Caco-2 (cell line): Measurements from ENCODE around the gene FHAD1. TPM values are rescaled to one million over a fixed set of nuclear protein-coding genes. Genes with fewer than 3 reads are reported as not detected.

Source experiments
- BruUV-seq: library from RNA; stranded (reverse); fragments of 400-500 nt; replicated peaks from 2 replicates; lab custom pipeline; 2021; lab: Mats Ljungman, UMichigan
- CTCF ChIA-PET: fragments of 300-600 bp; sonication (Branson Sonifier 250); formaldehyde crosslinking; loops from one replicate; lab custom pipeline; 2022; ENCODE audit warnings: antibody characterized with exemption; lab: Charles Lee
- POLR2A ChIA-PET: fragments of 300-600 bp; sonication (Branson Sonifier 250); formaldehyde crosslinking; loops from one replicate; lab custom pipeline; 2022; ENCODE audit warnings: antibody characterized with exemption; lab: Charles Lee
- DNase-seq, 2 experiments: peaks; one replicate each; pipeline versions ENCODE4 v3.0.0 to v3.0.0-alpha.2; 2020 to 2022
- H3K27me3 ChIP-seq: replicated peaks from 2 replicates; pipeline ENCODE4 v1.6.0; 2011; ENCODE audit warnings: low read length; ENCODE audit not compliant: control insufficient read depth, insufficient read depth
- H3K36me3 ChIP-seq: 2 replicates; pipeline ENCODE4 v1.5.1; 2011; ENCODE audit warnings: low read length; ENCODE audit not compliant: control insufficient read depth, insufficient read depth
- H3K4me1 ChIP-seq: fragments of 250-450 bp; sonication (Bioruptor Pico); 2 replicates; pipeline ENCODE4 v1.5.1; 2020; ENCODE audit warnings: mild to moderate bottlenecking
- H3K4me3 ChIP-seq: 2 replicates; pipeline ENCODE4 v1.5.1; 2011; ENCODE audit warnings: low read depth, mild to moderate bottlenecking, control low read depth, low read length
- H3K9me3 ChIP-seq: fragments of 250-450 bp; sonication (Bioruptor Pico); 2 replicates; pipeline ENCODE4 v1.5.1; 2020; ENCODE audit warnings: mild to moderate bottlenecking, moderate library complexity
- H3K27ac Mint-ChIP-seq: one replicate; pipeline ENCODE4 v1.8.0; 2022; ENCODE audit warnings: mixed read lengths; ENCODE audit not compliant: unreplicated experiment
- H3K27me3 Mint-ChIP-seq: one replicate; pipeline ENCODE4 v1.8.0; 2022; ENCODE audit warnings: mixed read lengths; ENCODE audit not compliant: insufficient read depth, unreplicated experiment
- H3K36me3 Mint-ChIP-seq: one replicate; pipeline ENCODE4 v1.8.0; 2022; ENCODE audit warnings: mild to moderate bottlenecking, mixed read lengths; ENCODE audit not compliant: insufficient read depth, unreplicated experiment
- H3K4me1 Mint-ChIP-seq: one replicate; pipeline ENCODE4 v1.8.0; 2022; ENCODE audit warnings: low read depth, mixed read lengths; ENCODE audit not compliant: unreplicated experiment
- H3K4me3 Mint-ChIP-seq: one replicate; pipeline ENCODE4 v1.8.0; 2022; ENCODE audit warnings: mild to moderate bottlenecking, moderate library complexity, mixed read lengths; ENCODE audit not compliant: unreplicated experiment
- H3K9me3 Mint-ChIP-seq: one replicate; pipeline ENCODE4 v1.8.0; 2022; ENCODE audit warnings: mixed read lengths; ENCODE audit not compliant: unreplicated experiment
- intact Hi-C: fragments of 100-400 bp; cut with micrococcal nuclease; formaldehyde crosslinking; loops from one replicate; pipeline ENCODE4 v1.10.0; 2022; ENCODE audit not compliant: unreplicated experiment
- total RNA-seq: library from RNA; stranded (reverse); gene quantifications from 2 replicates; pipeline ENCODE4 v1.2.3, GENCODE V29; 2022
- TF ChIP-seq, protein P1 (sequence below), 2 experiments: fragments of 200-600 bp in 1 of 2; IDR thresholded peaks; 1 replicate in 1 of 2; 2 replicates in 1 of 2; pipeline versions ENCODE4 v1.5.1 to v1.8.0; 2011 to 2022; ENCODE audit warnings: antibody characterized with exemption in 1 of 2, control low read depth in 1 of 2, inconsistent platforms in 1 of 2, low read depth in 1 of 2, low read length in 1 of 2, mild to moderate bottlenecking in 1 of 2, moderate library complexity in 1 of 2; ENCODE audit not compliant: insufficient read depth in 1 of 2, severe bottlenecking in 1 of 2, unreplicated experiment in 1 of 2

The FHAD1 gene
- total RNA-seq, 1 experiment from 2014 or later = 0.18 TPM

DNA sequence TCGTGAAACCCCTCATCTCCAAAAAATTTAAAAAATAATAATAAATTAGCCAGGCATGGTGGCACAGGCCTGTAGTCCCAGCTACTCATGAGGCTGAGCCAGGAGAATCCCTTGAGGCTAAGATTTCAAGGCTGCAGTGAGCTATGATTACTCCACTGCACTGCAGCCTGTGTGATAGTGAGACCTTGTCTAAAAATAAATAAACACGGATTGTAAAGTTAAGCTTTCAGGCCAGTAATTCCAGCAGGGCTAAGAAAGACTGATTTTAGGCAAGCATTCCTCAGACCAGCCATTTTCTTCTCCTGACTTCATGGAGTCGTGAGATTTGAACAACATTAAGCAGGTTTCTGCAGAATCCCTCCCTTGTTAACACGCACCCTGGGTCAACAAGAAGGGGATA lies 85.5 kb downstream of the FHAD1 start:
- H3K27me3 ChIP-seq = no peaks in the 10 kb centered on the region
- Mint-ChIP-seq H3K36me3 (peaks cover 4% of the 10 kb centered on the region), H3K4me1 (no peaks in the 10 kb centered on the region), H3K4me3 (no peak overlapping the region), H3K27ac (no peak overlapping the region), H3K27me3 (peaks cover 3% of the 10 kb centered on the region), H3K9me3 (no peaks in the 10 kb centered on the region)
- no peaks in the 10 kb centered on the region for H3K36me3 ChIP-seq
- intact Hi-C loops = no loop called here
- H3K9me3 ChIP-seq = no peaks in the 10 kb centered on the region
- no peak overlapping the region for H3K4me3 ChIP-seq
- DNase-seq = no peak
- TF ChIP-seq, protein P1, sequence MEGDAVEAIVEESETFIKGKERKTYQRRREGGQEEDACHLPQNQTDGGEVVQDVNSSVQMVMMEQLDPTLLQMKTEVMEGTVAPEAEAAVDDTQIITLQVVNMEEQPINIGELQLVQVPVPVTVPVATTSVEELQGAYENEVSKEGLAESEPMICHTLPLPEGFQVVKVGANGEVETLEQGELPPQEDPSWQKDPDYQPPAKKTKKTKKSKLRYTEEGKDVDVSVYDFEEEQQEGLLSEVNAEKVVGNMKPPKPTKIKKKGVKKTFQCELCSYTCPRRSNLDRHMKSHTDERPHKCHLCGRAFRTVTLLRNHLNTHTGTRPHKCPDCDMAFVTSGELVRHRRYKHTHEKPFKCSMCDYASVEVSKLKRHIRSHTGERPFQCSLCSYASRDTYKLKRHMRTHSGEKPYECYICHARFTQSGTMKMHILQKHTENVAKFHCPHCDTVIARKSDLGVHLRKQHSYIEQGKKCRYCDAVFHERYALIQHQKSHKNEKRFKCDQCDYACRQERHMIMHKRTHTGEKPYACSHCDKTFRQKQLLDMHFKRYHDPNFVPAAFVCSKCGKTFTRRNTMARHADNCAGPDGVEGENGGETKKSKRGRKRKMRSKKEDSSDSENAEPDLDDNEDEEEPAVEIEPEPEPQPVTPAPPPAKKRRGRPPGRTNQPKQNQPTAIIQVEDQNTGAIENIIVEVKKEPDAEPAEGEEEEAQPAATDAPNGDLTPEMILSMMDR (IDR thresholded peaks at IDR 0.05; ENCODE audit: insufficient read depth in 1 of 2, low read depth in 1 of 2, low read length in 1 of 2, severe bottlenecking in 1 of 2, unreplicated experiment in 1 of 2) = no peak
- ChIA-PET CTCF (interaction anchor here (1.0 kb wide), 1 partner anchor 99 kb away, joined by 6 read pairs; no protein-coding TSS in a partner anchor), POLR2A (no interaction called here)
- BruUV-seq = no TSS peak
- no peaks in the 10 kb centered on the region for H3K4me1 ChIP-seq

DNA sequence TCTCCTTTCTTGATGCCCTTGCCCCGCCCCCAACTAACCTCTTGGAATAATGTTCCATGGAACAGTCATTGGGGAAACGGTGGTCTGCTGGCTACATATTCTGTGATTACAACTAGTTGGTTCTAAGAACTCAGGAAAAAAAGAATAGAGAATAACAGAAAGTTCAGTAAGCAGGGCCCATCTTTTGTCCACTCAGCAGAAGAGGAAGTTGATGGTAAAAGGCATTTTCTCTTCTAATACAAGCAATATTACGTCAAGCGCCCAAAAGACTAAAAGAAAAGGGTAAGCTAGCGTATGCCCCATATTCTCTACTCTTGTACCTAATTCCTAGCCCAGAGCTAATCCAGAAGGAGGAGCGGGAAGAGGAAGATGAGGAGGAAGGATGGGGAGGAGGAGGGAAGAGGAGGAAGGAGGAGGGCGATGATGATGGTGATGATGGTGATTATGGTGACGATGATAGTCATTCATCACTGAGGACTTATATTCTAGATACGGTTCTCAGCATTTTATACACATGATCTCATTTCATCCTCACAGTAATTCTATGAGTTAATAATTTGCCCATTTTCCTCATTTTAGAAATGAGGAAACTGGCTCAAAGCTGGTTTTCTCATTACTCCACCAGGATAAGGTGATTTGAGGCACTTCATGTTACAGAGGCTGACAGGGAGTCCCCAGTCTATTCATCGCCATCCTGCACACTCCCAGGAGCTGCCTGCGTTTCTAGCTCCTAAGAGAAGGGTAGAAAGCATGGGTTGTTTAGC lies 86.1 kb downstream of the FHAD1 start:
- CTCF ChIA-PET = no interaction called here
- Histone ChIP-seq H3K4me1 (no peaks in the 10 kb centered on the region), H3K9me3 (no peaks in the 10 kb centered on the region), H3K36me3 (no peaks in the 10 kb centered on the region), H3K27me3 (no peaks in the 10 kb centered on the region), H3K4me3 (no peak overlapping the region)
- POLR2A ChIA-PET = interaction anchor here (0.7 kb wide), 1 partner anchor 152 kb away, joined by 12 read pairs; no protein-coding TSS in a partner anchor
- no TSS peak for BruUV-seq
- Mint-ChIP-seq H3K27me3 (peaks cover 3% of the 10 kb centered on the region), H3K36me3 (peaks cover 4% of the 10 kb centered on the region), H3K27ac (no peak overlapping the region), H3K4me3 (no peak overlapping the region), H3K9me3 (no peaks in the 10 kb centered on the region), H3K4me1 (no peaks in the 10 kb centered on the region)
- intact Hi-C loops = no loop called here
- DNase-seq = no peak
- TF ChIP-seq, protein P1 (IDR thresholded peaks at IDR 0.05; ENCODE audit: insufficient read depth in 1 of 2, low read depth in 1 of 2, low read length in 1 of 2, severe bottlenecking in 1 of 2, unreplicated experiment in 1 of 2) = no peak

DNA sequence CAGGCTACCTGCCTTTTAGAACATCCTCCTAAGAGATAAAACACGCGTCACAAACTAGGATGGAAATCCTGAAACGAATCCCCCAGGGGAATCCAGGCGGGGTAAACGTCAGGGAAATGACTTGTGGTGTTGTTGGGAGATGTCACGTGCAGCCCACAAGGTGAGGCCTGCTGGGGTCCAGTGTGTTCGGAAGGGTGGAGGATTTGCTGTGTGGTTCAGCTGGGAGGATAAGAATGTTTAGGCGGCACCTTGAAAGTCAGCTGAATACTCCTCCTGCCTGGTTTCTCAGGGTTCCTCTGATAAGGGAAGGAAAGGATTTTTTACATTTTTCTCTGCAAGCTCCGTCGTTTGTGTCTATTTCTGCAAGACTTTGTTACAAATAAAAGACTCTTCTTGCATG lies 88.0 kb downstream of the FHAD1 start:
- H3K4me3 Mint-ChIP-seq = no peak overlapping the region
- CTCF ChIA-PET = no interaction called here
- Histone ChIP-seq H3K36me3 (no peaks in the 10 kb centered on the region), H3K27me3 (no peaks in the 10 kb centered on the region), H3K9me3 (no peaks in the 10 kb centered on the region), H3K4me3 (no peak overlapping the region), H3K4me1 (no peaks in the 10 kb centered on the region)
- TF ChIP-seq, protein P1 (IDR thresholded peaks at IDR 0.05; ENCODE audit: insufficient read depth in 1 of 2, low read depth in 1 of 2, low read length in 1 of 2, severe bottlenecking in 1 of 2, unreplicated experiment in 1 of 2) = no peak
- peaks cover 3% of the 10 kb centered on the region for H3K27me3 Mint-ChIP-seq
- H3K4me1 Mint-ChIP-seq = no peaks in the 10 kb centered on the region
- no peak for DNase-seq
- intact Hi-C loops = no loop called here
- H3K27ac Mint-ChIP-seq = no peak overlapping the region
- H3K9me3 Mint-ChIP-seq = no peaks in the 10 kb centered on the region
- POLR2A ChIA-PET = interaction anchor here (0.6 kb wide), 1 partner anchor 227 kb away, joined by 3 read pairs; no protein-coding TSS in a partner anchor
- BruUV-seq = no TSS peak
- peaks cover 4% of the 10 kb centered on the region for H3K36me3 Mint-ChIP-seq
